ENCODE measurements around the gene STX1B.
"Not testable (repeated sequence)": the region's sequence is repeated elsewhere in the genome, so short reads cannot be mapped to it uniquely, and the experiment has no call there.

STX1B gene

DNA sequence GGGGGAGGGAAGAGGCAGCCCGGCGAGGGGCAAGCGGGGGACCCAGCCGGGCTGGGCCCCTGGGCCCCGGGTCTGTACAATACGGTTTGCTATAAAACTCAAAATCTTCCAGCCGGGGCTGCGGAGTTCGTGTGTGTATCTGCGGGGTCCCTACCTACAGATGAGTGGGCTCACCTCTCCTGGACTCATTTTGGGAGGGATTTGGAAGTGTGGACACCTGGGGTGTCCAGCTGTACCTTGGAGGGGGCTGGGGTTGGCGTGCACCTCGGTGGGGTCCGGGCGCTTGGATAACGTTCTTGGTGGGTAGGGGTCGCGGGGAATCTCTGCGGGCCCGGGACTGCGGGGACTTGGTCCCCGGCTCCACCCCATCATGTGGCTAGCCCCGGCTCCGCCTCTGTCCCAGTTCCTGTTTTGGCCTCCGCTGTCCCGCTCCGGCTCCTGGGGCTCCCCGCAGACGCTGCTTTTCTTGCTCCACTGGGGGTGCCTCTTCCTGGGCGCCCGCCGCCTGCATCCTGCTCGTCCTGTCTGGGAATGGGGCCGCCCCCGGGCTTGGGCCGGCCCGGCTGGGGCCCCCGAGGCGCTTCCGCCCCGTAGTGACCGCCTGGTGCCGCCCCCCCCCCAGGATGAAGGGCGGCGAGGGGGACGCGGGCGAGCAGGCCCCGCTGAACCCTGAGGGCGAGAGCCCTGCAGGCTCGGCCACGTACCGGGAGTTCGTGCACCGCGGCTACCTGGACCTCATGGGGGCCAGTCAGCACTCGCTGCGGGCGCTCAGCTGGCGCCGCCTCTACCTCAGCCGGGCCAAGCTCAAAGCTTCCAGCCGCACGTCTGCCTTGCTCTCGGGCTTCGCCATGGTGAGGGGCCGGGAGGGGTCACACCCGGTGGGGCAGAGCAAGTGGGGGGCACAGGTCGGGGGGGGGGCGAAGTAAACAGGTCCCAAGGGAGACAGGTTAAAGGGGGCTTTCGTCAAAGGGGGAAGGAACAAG, 61.5 kb downstream of the STX1B start, which contains the start of gene ORAI3:
Gene ORAI3, plus strand, starts transcription at position 402 of the 983 bp plus-strand sequence. Its CDS starts 222 bp downstream, at position 624.
- peak; percentile 48 for DNase-seq

DNA sequence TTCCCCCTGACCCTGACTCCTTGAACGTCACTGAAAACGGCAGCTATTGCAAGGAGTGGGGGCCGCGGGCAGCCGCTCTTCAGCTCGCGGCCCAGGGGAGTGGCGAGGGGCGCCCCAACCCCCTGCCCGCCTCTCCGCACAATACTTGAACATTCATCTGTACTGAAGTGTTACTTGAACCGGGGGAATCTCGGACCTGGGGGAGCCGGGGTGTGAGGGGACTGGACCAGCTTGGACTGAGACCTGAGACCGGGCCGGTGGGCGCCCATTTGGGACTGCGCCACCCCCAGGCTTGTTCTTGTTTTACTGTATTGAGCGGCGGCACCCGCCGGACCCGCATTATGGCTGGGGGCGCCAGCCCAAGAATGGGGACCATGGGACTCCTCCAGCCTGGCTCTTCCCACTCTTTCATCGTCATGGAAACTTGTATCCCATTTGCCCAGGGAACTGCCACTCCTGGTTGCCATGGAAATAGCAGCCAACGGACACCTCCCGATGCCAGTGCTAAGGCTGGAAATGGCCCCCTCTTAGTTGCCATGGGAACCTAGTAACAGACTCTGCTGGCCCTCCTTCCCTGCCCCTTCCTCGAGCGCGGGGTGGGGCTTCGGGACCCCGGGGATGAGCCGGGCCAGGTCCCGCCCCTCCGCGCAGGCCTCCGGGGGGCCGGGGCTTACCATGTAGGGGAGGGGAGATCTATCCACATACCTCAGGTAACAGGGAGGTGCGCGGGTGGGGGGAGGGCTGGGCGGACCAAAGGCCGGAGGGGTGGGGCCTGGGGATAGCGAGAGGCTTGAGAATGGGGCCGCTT, 62.4 kb downstream of the STX1B start:
- peak; percentile 98 for DNase-seq

DNA sequence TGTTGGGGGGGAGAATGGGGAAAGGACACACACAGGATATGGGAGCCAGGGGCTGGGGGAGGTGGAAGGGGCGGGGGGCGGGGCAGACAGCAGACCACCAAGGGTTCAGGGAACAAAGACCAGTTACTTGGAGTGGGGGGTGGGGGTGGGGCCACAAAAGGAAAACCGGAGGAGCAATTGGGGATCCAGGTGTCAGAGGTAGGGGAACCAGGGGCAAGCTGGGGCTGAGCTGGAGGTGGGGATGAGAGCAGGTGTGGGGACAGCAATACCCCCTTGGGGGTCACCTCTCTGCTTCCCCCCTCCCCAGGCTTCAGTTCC, 62.9 kb downstream of the STX1B start:
- no peak for DNase-seq

DNA sequence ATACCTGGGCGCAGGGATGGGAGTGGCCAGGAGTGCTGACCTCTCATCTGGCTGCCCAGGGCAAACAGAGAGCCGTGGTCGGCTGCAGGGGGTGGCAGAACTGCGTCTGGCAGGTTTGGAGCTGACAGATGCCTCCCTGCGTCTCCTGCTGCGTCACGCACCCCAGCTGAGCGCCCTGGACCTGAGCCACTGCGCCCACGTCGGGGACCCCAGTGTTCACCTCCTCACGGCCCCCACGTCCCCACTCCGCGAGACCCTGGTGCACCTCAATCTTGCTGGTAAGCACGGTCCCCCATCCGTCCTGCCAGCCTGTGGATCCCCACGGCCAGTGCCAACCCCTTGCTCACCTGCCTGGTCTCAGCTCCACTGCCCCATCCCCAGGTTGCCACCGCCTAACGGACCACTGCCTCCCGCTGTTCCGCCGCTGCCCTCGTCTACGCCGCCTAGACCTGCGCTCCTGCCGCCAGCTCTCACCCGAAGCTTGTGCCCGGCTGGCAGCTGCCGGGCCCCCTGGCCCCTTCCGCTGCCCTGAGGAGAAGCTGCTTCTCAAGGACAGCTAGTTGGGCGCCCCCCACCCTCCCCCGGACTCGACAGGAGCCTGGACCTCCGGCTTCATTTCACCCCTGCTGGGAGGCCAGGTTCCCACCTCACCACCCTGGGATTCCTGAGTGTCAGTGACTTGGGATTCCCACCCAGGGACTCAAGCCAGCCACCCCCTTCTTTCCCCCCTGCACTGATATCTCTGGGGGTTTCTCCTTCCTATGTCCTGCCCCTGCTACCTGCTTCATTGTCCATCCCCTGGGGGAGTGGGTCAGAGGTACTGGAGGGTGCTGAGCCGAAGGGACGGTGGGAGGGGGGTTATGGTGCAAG, 63.5 kb downstream of the STX1B start:
- DNase-seq: no peak

DNA sequence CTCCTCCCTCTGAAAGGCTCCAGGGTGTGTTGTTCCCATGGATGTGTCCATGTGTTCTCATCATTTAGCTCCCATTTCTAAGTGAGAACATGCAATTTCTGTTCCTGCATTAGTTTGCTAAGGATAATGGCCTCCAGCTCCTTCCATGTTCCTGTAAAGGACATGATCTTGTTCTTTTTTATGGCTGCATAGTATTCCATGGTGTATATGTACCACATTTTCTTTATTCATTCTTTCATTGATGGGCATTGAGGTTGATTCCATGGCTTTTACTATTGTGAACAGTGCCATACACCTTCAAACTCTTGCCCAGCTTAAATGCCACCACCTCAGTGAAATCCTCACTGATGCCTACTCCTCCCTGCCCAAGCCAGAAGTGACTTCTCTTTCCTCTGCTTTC, 66.1 kb downstream of the STX1B start:
- DNase-seq: no peak

DNA sequence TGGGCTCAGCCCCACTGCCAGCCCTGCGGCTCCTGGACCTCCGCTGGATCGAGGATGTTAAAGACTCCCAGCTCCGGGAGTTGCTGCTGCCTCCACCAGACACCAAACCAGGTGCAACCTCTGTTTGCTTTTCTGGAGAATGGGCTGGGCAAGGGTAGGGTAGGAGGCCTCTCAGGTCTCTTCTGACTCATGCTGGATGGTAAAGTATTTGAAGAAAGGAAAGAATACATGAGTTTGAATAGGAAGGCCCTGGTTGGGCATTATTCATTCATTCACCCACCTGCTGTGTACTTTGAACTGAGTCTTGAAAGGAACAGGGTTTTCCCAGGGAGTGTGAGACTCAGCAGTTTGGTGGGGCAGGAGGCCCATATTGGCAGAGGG, 68.0 kb downstream of the STX1B start:
- no peak for DNase-seq

DNA sequence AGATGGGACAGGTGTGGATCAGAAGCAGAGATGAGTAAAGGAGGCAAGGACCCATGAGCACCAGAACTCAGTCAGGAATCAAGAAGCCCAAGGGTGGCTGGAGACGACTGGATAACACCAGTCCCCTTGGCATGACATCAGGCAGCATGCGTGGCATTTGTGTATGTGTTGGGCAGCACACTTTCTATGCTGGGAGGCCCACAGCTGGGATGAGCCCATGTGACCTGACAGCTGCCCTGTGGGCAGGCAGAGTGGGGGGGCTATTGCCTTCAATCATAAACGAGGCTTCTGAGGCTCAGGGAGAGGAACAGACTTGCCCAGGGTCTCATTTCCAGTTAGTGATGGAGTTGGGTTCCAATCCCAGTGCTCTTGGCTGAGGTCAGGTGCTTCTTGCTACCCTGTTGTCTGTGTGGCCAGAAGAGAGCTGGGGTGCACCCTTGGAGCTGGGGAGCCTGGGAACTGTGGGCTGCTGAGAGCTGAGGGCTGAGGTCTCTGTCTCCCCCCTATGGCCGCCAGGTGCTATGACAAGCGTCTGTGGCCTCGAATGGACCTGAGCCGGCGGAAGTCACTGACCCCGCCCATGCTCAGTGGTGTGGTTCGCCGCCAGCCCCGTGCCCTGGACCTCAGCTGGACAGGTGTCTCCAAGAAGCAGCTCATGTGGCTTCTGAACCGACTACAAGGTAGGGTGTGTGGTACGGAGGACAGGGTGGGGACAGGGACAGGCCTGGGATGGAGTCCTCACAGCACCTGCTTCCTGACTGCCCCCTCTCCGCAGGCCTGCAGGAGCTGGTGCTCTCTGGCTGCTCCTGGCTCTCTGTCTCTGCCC, 68.6 kb downstream of the STX1B start:
- peak; percentile 41 for DNase-seq

DNA sequence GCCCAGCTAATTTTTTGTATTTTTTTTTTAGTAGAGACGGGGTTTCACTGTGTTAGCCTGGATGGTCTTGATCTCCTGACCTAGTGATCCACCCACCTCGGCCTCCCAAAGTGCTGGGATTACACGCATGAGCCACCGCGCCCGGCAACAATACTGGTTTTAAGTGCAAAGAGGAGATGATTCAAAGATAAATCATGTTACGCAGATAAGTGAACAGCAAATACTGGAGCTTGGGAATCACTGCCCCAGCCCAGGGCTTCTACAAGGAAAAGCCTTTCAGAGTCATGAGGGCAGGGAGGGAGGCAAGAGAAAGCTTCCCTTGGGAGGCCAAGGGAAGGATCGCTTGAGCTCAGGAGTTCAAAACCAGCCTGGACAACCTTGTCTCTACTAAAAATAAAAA, 70.9 kb downstream of the STX1B start:
- not testable (repeated sequence) for DNase-seq
